HG02798 (cell line): Measurements from ENCODE around the gene GRAMD4.

ENCODE experiments used
- ATAC-seq: cut with Tn5 transposase; IDR thresholded peaks from one replicate; pipeline ENCODE4 v1.9.1; 2021; ENCODE audit warnings: mild to moderate bottlenecking; ENCODE audit not compliant: unreplicated experiment, poor library complexity

The GRAMD4 gene

DNA sequence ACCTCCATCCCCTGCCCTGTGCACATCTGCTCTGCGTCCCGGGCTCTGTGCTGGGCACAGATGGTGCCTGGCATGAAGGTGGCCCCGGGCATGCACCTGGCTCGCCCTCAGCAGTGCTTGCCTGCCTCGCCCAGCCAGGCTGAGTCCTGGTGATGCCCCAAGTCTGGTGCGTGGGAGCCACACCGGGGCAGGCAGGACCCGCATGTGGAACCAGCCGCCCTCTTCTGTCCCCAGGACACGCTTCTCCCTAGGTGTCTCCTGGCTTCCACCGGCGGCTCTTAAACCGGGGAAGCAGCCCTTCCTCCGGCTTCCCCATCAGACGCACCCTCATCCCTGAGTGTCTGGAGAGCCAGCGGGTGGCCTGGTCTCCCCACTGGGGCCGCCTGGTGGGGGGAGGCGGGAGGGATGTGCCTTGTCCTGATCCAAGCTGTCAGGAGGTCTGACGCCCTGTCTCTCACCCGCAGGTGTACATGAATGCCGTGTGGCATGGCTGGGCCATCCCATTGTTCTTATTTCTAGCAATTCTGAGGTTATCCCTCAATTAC lies 45.0 kb downstream of the GRAMD4 start:
- ATAC-seq: no peak

DNA sequence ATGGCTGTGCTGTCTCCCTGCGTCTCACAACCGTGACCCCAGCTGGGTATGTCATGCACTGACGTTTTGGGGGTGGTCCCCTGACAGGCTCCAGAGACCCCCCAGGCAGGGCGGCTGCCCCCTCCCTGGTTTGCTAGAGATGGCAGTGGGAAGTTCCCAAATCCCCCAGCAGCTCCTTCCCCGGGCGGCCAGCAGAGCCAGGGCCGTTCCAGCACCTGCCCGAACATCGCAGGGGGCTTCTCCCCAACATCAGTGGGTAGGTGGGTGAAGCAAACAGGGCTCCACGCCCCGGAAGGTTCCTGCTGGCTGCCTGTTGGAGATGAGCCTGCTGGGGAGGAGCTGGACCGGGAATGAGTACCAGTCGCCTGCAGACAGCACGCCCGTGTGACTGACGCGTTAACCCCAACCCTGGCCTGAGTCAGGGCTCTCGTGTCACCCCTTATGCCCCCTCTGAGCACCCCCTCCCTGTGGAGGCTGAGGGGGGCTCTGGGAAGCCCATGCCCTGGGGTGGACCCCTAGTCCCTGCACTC lies 45.6 kb downstream of the GRAMD4 start:
- no peak for ATAC-seq

DNA sequence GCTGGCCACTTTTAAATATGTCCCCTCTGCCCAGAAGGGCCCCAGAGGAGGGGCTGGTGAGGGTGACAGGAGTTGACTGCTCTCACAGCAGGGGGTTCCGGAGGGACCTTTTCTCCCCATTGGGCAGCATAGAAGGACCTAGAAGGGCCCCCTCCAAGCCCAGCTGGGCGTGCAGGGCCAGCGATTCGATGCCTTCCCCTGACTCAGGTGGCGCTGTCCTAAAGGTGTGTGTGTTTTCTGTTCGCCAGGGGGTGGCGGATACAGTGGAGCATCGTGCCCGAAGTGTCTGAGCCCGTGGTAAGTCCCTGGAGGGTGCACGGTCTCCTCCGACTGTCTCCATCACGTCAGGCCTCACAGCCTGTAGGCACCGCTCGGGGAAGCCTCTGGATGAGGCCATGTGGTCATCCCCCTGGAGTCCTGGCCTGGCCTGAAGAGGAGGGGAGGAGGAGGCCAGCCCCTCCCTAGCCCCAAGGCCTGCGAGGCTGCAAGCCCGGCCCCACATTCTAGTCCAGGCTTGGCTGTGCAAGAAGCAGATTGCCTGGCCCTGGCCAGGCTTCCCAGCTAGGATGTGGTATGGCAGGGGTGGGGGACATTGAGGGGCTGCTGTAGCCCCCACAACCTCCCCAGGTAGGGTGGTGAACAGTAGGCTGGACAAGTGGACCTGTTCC lies 46.5 kb downstream of the GRAMD4 start:
- ATAC-seq: no peak

DNA sequence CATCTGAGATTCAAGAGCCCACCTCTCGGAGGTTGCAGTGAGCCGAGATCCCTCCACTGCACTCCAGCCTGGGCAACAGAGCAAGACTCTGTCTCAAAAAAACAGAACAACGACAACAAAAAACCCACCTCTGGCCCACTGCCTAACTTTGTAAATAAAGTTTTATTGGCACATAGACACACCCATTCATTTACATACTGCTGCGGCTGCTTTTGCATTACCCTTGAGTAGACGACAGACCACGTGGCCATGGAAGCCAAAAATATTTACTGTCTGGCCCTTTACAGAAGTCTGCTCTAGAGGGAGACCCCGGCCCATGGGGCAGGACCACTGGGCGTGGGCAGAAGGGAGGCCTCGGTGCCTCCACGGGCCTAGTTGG lies 47.0 kb downstream of the GRAMD4 start:
- no peak for ATAC-seq

DNA sequence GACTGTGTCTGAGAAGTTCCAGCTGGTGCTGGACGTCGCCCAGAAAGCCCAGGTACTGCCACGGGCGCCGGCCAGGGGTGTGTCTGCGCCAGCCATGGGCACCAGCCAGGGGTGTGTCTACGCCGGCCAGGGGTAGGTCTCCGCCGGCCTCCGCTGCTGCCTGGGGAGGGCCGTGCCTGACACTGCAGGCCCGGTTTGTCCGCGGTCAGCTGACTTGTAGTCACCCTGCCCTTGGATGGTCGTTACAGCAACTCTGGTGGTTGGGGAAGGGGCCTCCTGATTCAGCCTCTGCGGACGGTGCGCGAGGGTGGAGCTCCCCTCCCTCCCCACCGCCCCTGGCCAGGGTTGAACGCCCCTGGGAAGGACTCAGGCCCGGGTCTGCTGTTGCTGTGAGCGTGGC lies 47.9 kb downstream of the GRAMD4 start:
- no peak for ATAC-seq

DNA sequence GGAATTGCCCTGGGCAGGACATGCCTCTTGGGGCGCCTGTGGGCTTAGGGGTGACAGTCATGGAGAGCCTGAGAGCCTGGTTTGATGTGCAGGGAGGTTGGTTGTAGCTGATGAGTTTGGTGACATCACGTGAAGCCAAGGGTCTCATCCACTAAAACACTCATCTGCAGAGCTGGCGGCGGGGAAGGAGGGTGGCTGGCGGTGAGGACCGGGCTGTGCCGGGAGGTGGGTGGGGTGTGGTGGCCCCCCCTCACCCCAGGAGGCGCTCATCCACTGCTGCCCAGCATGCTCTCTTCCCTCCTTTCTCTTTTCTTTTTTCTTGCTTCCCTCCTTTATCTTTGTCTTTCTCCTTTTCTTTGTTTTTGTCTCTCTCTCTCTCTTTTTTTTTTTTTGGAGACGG lies 49.0 kb downstream of the GRAMD4 start:
- no peak for ATAC-seq

DNA sequence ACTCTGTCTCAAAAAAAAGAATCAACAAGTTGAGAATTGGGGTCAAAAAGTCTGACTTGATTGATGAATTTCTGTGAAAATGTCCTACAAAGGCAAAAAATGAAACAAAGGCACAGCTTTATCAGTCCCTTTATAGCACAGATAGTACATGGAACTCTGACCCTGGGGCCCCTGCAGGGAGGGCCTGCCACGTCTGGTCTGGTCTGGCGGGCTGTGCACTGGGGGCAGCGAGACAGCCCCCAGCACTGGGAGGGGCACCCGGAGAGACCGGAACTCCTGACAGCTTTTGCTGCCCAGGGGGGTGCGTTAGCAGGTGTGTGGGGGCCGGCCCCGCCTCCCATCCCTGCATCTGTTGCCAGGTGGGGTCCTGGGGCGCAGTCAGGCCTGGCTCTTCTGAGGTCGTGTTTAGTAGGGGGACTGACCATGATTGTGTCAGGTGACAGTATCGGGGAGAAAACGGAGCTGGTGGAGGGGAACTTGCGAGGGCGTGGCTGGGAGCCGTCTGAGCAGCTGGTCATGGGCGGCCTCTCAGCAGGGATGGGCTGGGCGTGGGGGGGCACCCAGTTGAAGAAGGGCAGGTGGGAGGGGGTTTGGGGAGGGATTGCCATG lies 51.7 kb downstream of the GRAMD4 start:
- ATAC-seq: no peak

DNA sequence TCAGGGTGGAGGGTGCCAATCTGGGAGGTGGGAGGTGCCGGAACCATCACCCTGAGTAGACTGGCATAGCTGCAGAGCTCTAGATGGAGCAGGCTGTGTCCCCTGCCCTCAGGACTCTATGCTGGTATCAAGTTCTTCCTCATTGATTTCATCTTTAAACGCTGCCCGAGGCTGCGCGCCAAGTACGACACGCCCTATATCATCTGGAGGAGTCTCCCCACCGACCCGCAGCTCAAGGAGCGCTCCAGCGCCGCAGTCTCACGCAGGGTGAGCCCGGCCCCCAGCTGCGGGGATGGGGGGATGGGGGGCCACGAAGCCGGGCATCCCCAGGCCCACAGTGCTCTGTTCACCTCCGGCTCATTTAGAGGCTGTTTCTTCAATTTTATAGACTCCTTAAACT lies 52.5 kb downstream of the GRAMD4 start:
- ATAC-seq: no peak

DNA sequence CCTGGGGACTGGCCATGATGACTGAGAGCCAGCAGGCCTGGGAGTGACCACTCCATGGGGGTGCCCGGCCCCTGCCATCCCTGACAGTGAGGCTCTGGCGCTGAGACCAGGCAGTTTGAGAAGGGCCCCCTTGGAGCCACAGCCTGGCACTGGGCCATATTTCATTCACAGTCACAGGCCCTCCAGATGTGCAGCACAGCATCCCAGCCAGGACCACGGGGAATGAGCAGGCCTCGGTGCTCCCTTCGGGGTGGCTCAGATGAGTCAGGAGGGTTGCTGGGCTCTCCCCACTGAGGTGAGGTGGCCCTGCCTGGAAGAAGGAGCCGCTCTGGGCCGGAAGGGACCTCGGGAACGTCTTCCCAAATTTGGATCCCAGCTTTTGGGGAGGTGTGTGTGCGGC lies 53.0 kb downstream of the GRAMD4 start:
- no peak for ATAC-seq

DNA sequence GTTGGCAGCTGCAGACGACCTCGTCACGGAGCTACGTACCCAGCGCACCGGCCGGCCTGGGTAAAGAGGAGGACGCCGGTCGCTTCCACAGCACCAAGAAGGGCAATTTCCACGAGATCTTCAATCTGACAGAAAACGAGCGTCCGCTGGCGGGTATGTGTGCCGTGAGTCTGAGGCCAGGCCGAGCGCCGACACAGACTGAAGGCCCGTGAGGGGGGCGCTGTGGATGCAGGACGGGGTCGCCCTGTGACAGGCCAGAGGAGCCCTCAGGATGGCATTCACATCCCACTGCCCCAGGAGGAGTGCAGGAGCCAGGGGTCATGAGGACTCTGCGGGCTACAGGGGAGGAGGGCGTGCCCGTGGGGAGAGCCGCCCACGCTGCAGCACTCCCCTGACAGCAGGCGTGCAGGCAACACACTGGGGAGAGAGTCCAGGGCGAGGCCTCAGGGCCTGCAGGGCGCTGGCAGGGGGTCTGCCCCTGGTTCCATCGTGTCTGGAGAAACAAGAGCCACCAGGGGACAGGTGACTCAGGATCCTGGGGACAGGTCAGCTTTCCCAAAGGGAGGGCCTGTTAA lies 53.6 kb downstream of the GRAMD4 start:
- ATAC-seq: no peak

DNA sequence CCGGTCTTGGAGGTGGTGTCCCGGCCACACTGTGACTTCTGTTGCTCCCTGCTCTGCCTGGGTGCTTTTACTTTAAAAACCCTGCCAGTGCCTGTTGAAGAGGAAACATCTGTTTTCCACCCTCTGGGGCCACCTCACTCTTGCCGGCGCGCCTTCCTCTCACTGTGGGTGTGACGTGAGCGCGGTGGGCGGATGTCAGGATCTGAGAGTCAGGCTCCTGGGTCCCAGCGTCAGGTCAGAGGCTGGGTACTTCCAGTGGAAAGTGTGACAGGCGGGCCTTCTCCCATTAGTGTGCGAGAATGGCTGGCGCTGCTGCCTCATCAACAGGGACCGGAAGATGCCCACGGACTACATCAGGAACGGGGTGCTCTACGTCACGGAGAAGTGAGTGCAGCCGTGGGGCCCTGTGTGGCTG lies 54.2 kb downstream of the GRAMD4 start:
- no peak for ATAC-seq

DNA sequence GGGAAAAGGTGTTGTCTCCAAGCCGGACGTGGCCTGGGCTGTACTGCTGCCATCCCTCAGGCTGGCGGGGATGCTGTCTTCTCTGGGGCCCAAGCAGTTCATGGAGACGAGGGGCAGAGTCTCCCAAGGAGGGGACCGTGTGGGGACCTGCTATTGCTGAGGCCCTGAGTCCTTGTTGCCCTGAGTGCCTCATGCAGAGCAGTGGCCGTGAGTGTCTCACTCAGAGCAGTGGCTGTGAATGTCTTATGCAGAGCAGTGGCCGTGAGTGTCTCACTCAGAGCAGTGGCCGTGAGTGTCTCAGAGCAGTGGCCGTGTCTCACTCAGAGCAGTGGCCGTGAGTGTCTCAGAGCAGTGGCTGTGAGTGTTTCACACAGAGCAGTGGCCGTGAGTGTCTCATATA lies 54.7 kb downstream of the GRAMD4 start:
- ATAC-seq: no peak

DNA sequence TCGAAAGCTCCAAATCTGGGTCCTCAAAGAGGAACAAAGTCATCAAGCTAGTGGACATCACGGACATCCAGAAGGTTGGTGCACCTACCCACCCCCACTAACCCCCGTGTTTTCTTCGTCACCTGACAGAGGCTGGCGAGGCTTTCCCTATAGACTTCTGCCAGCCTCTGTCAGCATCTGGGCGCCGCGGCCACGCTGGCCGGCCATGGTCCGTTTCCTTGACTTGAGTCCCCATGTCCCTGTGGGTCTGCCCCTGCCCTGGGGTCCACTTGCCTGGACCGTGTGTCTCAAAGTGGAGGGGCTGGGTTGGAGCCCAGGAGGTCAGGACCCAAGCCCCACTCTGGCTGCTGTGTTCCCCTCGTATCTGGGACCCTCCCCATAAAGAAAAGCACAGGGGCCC lies 55.3 kb downstream of the GRAMD4 start:
- ATAC-seq: no peak

DNA sequence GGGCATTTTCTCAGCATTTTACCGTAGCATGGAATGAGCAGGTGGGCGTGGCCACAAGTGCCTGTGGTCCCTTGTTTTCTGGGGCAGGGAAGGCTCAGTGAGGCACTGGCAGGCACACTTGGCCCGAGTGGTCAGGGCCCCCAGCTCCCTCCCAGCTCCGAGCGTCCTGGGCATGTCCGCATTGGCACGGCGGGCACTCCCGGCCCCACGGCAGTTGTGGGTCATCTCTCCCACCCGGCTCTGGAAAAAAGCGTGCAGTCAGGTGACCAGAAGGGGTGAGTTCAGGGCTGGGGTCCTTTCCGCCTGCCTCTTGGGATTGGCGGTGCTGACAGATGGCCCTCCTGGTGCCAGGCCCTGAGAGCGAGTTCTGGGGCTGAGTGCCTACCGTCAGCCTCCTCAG lies 55.8 kb downstream of the GRAMD4 start:
- ATAC-seq: no peak

DNA sequence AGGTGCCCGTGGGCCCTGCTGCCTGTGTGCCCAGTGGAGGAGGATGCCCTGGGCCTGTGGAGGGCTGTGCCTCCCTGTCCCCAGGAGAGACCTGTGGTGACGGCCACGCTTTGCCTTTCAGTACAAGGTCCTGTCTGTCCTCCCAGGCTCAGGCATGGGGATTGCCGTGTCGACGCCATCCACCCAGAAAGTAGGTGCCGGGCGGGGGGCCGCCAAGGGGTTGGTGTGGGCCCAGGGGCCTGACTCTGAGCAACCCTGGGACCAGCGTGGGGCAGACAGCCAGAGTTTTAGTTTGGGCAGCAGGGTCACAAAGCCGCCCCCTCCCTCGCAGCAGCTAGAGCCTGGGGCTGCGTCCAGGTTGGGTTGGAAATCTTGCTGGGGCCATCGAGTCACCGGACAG lies 56.3 kb downstream of the GRAMD4 start:
- no peak for ATAC-seq

DNA sequence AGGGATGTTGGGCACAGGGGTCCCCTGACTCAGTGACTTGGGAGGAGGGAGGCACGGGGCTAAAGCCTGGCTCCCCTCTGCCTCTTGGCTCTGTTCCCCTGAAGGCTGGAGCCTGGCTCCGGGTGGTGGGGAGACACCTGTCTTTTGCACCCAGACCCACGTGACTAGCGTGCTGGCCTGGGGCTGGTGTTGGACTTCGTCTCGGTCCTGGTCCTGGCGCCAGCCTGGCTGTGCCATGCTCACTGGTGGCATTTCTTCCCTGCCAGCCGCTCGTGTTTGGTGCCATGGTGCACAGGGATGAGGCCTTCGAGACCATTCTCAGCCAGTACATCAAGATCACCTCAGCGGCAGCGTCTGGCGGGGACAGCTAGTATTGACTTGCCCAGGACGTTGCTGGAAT lies 56.7 kb downstream of the GRAMD4 start:
- ATAC-seq: no peak

DNA sequence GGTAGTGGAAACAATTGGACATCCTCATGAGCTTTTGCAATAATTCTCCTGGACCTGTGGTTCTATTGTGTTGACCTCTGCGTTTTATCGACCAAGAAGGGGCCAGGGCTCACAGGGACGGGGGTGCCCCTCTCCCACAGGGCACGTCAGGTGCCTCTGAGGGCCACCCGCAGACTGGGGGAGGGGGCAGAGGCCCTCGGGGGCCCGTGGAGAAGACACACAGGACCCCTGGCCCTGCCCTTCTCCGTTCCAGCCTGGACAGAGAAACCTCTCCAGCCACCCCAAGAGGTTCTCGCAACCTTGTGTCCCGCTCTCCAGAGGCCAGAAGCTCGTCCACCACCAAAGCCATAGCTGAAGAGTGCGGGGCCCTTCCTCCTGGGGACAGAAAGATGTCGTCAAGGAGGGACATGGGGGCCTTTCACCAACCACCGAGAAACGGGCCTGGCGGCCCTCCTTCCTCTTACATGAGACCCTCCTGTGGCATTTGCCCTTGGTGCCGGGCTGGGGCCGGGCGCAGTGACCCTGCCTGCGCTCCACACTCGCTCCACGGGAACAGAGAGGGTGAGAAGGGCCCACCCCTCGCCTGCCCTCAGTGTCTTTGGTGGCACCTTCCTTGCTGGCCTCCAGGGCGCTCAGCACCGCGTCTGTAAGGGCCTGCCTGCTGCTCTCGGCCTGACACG lies 57.3 kb downstream of the GRAMD4 start:
- ATAC-seq: no peak

DNA sequence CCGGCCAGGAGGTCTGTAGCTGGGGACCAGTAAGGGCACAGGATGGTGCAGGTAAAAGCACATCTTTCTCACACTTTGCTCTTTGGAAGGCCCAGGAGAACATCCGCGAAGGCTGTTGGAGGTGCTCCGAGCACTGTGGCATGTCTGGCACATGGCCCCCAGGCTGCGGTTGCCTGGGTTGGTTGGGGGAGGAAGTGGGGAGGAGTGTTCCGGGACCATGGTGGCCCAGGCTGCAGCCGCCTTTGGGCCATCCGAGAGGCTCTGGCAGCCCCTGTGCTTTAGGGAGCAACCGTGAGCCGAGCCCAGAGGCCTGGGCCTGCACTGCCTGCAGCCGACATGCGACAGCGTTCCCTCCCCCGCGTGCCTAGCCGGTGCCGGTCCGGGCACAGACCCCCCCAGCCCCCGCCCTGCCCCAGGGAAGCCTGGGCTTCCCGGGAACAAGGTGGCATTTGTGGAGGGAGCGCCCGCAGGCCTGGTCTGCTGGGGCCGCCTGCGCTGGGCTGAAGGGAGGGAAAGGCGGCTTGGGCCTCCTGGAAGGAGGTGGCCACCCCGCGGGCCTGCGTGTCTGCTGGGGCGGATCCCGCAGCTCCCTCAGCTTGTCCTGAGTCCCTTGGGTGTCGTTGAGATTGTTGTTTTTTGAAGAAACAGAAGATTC lies 57.9 kb downstream of the GRAMD4 start:
- ATAC-seq: no peak

DNA sequence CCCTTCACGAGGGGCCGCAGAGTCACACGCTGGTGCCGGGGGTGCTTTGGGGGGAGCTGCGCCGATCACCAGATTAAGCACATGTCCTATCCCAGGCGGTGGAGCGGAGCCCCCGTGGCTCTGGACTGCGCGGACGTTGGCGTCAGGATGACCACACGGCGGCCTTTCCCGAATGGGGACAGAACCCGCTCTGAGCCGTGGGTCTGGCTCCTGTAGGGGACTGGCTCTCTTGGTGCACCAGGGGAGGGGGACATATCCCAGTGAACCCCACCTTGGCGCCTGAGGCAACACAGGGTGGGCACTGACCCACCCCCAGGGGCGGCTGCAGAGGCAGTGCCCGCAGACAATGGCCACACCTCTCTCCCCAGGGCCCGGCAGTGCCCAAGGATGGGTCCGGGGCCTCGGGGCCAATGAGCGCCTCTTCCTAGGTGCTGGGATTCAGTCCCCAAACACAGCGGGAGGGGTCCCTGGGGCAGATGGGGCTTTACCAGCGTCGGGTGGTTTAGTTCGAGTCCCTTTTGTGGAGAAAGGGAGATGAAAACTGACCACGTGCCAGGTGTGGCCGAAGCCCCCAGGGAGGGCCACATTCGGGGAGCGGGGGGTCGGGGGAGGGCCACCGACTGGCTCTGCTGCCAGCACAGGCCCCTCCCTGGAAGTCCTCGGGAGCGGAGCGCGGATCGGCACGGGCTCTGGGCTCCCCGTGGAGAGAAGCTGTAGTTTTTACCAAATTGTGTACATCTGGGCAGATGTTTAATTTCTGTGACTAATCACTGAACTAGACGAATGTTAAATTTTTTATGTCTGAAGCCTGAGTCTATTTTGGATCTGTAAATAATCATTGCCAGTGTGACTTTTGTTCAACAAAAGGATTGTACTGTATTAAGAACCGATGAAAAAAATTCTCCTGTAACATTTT lies 58.9 kb downstream of the GRAMD4 start:
- no peak for ATAC-seq
